Osteocyte (in vitro differentiated cells): Measurements from ENCODE around the gene ITCH. TPM values are rescaled to one million over a fixed set of nuclear protein-coding genes. Genes with fewer than 3 reads are reported as not detected.
"Not testable (repeated sequence)": the region's sequence is repeated elsewhere in the genome, so short reads cannot be mapped to it uniquely, and the experiment has no call there.

Experiments used
- DNase-seq: peaks from one replicate; pipeline ENCODE4 v3.0.0; 2021; ENCODE audit warnings: mixed read lengths; ENCODE audit not compliant: unreplicated experiment; ENCODE audit errors: extremely low spot score
- H3K27ac Mint-ChIP-seq: one replicate; pipeline ENCODE4 v1.8.0; 2021; ENCODE audit warnings: mild to moderate bottlenecking, mixed read lengths; ENCODE audit not compliant: unreplicated experiment
- H3K27me3 Mint-ChIP-seq: one replicate; pipeline ENCODE4 v1.8.0; 2021; ENCODE audit warnings: mixed read lengths; ENCODE audit not compliant: unreplicated experiment
- H3K36me3 Mint-ChIP-seq: one replicate; pipeline ENCODE4 v1.8.0; 2021; ENCODE audit warnings: mixed read lengths; ENCODE audit not compliant: unreplicated experiment
- H3K4me1 Mint-ChIP-seq: one replicate; pipeline ENCODE4 v1.8.0; 2021; ENCODE audit warnings: mixed read lengths; ENCODE audit not compliant: unreplicated experiment
- H3K4me3 Mint-ChIP-seq: one replicate; pipeline ENCODE4 v1.8.0; 2021; ENCODE audit warnings: mild to moderate bottlenecking, moderate library complexity, mixed read lengths; ENCODE audit not compliant: unreplicated experiment
- H3K9me3 Mint-ChIP-seq: one replicate; pipeline ENCODE4 v1.8.0; 2021; ENCODE audit warnings: mixed read lengths; ENCODE audit not compliant: unreplicated experiment
- total RNA-seq: library from RNA; stranded (reverse); gene quantifications from 2 replicates; pipeline ENCODE4 v1.2.1, GENCODE V29; 2021
- TF ChIP-seq, protein P1 (sequence below): fragments of 200-600 bp; sonication (generic); IDR thresholded peaks from 2 replicates; pipeline ENCODE4 v1.5.0; 2021; ENCODE audit warnings: antibody characterized with exemption, mild to moderate bottlenecking, moderate library complexity

Gene ITCH
- total RNA-seq, 1 donor from 2014 or later: 55.4 TPM

DNA sequence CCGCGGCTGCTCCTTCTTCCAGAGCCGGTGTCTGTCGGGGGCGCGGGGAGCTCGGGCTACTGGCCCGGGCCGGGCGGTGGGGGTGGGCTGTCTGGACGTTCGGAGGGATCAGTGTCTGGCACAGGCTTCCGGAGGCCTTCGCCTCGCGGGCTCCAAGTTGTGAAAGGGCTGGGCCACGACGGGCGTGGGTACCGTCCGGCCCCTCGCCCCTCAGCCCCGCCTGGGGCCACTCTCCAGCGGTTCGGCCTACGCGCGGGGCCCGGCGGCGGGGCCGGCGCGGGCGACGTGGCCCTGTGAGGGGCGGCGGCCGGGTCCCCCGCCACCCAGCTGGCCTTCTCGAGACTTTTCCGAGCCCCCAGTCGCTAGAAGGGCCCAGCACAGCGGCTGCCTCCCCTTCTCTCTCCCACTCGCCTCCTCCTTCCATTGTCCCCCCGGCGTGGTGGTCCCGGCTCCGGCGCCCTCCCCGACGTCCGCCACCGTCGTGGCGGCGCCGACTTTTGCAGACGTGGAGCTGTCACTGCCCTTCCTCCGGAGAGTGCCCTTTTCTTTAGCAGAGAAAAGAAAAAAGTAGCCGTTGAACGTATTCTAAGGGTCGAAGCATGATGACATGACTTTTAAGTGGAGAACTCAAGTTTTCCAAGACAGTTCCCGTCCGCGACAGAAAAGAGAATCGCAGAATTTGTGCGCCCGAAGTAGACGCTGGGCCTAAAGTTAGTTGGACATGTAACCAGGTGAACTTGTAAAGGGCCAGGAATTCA is 571 bp downstream of the ITCH start:
- Mint-ChIP-seq H3K4me3 (peak overlapping the region; percentile 100), H3K4me1 (peaks cover 31% of the 10 kb centered on the region), H3K27ac (peak overlapping the region; percentile 99), H3K9me3 (no peaks in the 10 kb centered on the region), H3K27me3 (no peaks in the 10 kb centered on the region), H3K36me3 (peaks cover 13% of the 10 kb centered on the region)
- no peak for DNase-seq
- TF ChIP-seq, protein P1, sequence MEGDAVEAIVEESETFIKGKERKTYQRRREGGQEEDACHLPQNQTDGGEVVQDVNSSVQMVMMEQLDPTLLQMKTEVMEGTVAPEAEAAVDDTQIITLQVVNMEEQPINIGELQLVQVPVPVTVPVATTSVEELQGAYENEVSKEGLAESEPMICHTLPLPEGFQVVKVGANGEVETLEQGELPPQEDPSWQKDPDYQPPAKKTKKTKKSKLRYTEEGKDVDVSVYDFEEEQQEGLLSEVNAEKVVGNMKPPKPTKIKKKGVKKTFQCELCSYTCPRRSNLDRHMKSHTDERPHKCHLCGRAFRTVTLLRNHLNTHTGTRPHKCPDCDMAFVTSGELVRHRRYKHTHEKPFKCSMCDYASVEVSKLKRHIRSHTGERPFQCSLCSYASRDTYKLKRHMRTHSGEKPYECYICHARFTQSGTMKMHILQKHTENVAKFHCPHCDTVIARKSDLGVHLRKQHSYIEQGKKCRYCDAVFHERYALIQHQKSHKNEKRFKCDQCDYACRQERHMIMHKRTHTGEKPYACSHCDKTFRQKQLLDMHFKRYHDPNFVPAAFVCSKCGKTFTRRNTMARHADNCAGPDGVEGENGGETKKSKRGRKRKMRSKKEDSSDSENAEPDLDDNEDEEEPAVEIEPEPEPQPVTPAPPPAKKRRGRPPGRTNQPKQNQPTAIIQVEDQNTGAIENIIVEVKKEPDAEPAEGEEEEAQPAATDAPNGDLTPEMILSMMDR: no peak

DNA sequence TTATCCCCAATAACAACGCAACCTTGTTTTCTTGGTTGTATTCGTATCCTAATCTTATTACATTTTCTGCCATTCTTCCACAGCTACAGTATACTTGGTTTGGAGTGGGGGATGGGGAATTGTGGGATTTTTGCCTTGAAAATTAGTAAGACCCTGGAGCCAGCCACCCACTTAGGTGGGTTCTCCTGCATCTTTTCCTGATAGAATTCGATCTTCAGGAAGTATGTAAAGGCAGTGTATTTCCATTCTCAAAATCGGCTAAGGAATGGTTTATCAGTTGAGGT is 1.1 kb downstream of the ITCH start:
- Mint-ChIP-seq H3K4me1 (peaks cover 31% of the 10 kb centered on the region), H3K36me3 (peaks cover 13% of the 10 kb centered on the region), H3K27ac (peak overlapping the region; percentile 99), H3K9me3 (no peaks in the 10 kb centered on the region), H3K27me3 (no peaks in the 10 kb centered on the region), H3K4me3 (peak overlapping the region; percentile 100)
- TF ChIP-seq, protein P1: no peak
- DNase-seq: no peak

DNA sequence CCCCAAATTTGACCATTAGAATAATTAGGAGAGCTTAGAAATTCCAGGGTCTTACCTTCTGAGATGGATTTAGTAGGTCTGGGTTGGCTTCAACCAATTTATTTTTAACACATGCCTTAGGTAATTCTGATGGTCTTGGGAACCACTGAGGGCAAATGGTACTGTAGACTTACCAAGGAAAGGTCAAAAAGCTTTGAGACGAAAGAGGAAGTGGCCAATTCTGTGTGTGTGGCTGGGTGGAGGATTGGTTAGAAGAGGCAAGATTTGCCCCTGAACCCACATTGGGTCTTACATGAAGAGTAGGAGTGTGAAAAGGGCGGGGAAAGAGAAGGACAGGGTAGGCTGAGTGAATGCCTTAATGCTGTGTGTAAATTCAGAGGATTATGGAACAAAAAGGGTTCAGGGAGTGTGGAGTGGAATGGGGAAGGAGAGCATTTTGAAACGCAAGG is 2.7 kb downstream of the ITCH start:
- Mint-ChIP-seq H3K4me1 (peaks cover 31% of the 10 kb centered on the region), H3K36me3 (peaks cover 24% of the 10 kb centered on the region), H3K9me3 (no peaks in the 10 kb centered on the region), H3K27ac (peak overlapping the region; percentile 51), H3K4me3 (no peak overlapping the region), H3K27me3 (no peaks in the 10 kb centered on the region)
- no peak for DNase-seq
- TF ChIP-seq, protein P1: no peak

DNA sequence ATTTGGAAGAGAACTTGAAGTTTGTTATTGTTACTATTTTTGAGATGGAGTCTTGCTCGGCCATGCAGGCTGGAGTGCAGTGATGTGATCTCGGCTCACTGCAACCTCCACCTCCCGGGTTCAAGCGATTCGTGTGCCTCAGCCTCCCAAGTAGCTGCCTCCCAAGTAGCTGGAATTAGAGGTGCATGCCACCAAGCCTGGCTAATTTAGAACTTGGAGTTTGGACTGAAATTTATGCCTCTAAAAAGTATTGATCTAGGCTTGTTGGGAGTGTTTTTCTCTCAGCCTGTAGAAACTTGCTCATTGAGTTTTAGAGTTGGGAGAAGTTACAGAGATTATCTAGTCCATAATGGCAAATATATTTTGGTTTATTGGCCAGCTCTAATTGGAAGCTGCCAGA is 4.1 kb downstream of the ITCH start:
- no peak for DNase-seq
- TF ChIP-seq, protein P1: no peak
- Mint-ChIP-seq H3K4me1 (peaks cover 31% of the 10 kb centered on the region), H3K36me3 (peaks cover 26% of the 10 kb centered on the region), H3K9me3 (no peaks in the 10 kb centered on the region), H3K27ac (no peak overlapping the region), H3K4me3 (no peak overlapping the region), H3K27me3 (no peaks in the 10 kb centered on the region)

DNA sequence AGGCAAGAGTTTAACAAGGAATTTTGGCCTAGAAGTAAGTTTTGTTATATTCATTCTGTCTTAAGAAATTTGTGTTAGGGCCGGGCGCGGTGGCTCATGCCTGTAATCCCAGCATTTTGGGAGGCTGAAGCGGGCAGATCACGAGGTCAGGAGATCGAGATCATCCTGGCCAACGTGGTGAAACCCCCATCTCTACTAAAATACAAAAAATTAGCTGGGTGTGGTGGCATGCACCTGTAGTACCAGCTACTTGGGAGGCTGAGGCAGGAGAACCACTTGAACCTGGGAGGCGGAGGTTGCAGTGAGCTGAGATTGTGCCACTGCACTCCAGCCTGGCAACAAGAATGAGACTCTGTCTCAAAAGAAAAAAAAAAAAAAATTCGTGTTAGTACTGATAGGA is 4.8 kb downstream of the ITCH start:
- not testable (repeated sequence) for H3K9me3 Mint-ChIP-seq, H3K27me3 Mint-ChIP-seq, H3K27ac Mint-ChIP-seq, H3K4me3 Mint-ChIP-seq, DNase-seq
- H3K4me1 Mint-ChIP-seq: peaks cover 28% of the 10 kb centered on the region
- H3K36me3 Mint-ChIP-seq: peaks cover 26% of the 10 kb centered on the region
